HEK293 (cell line): Measurements from ENCODE around the gene APCDD1L.

Experiments
- CTCF ChIA-PET: fragments of 350-600 bp; formaldehyde crosslinking; extraction: SDS; loops from one replicate; lab custom pipeline; 2021; ENCODE audit warnings: antibody characterized with exemption; lab: Yijun Ruan, JAX
- POLR2A ChIA-PET: fragments of 300-600 bp; formaldehyde crosslinking; extraction: SDS; loops from one replicate; lab custom pipeline; 2020; ENCODE audit warnings: antibody characterized with exemption, inconsistent platforms; lab: Yijun Ruan, JAX
- H3K27ac ChIP-seq: fragments of 200-500 bp; sonication (Bioruptor generic); 2 replicates; pipeline ENCODE4 v1.5.1; 2014; ENCODE audit warnings: low read depth, low read length, control low read depth, inconsistent platforms; ENCODE audit errors: extremely low read depth
- H3K36me3 ChIP-seq, 2 experiments: fragments of 200-500 bp in 1 of 2; sonication (Bioruptor generic) in 1 of 2; 1 replicate in 1 of 2; 2 replicates in 1 of 2; pipeline ENCODE4 v1.5.1; 2014 to 2017; ENCODE audit warnings: inconsistent platforms in 2 of 2, low read length in 2 of 2; ENCODE audit not compliant: control insufficient read depth in 2 of 2, insufficient read depth in 1 of 2
- H3K4me1 ChIP-seq: fragments of 200-500 bp; sonication (Bioruptor generic); 2 replicates; pipeline ENCODE4 v1.5.1; 2014; ENCODE audit warnings: mild to moderate bottlenecking, low read length, inconsistent platforms; ENCODE audit not compliant: control insufficient read depth, insufficient read depth
- H3K4me3 ChIP-seq: 2 replicates; pipeline ENCODE4 v1.5.1; 2011; ENCODE audit warnings: low read depth, mild to moderate bottlenecking, control low read depth, low read length, moderate library complexity
- H3K9me3 ChIP-seq: fragments of 200-500 bp; sonication (Bioruptor generic); 2 replicates; pipeline ENCODE4 v1.5.1; 2014; ENCODE audit warnings: low read depth, low read length, inconsistent platforms; ENCODE audit not compliant: control insufficient read depth, insufficient read depth
- MEIS1 ChIP-seq: sonication (generic); formaldehyde crosslinking; IDR thresholded peaks from 2 replicates; pipeline ENCODE4 v1.8.1; 2022; ENCODE audit warnings: missing genetic modification reagents, mild to moderate bottlenecking, borderline replicate concordance
- SETDB1 ChIP-seq: IDR thresholded peaks from one replicate; pipeline ENCODE4 v1.6.1; 2017; ENCODE audit warnings: mild to moderate bottlenecking, low read length, moderate library complexity, mixed read lengths; ENCODE audit not compliant: insufficient read length
- ZFP69B ChIP-seq: fragments of 450-650 bp; formaldehyde crosslinking; IDR thresholded peaks from 2 replicates; pipeline ENCODE4 v1.5.1; 2016; ENCODE audit warnings: missing biosample characterization, missing genetic modification characterization
- ZNF140 ChIP-seq: fragments of 450-650 bp; formaldehyde crosslinking; IDR thresholded peaks from 2 replicates; pipeline ENCODE4 v1.5.1; 2016; ENCODE audit warnings: missing biosample characterization, missing genetic modification characterization
- ZNF146 ChIP-seq: fragments of 450-650 bp; formaldehyde crosslinking; IDR thresholded peaks from 2 replicates; pipeline ENCODE4 v1.5.1; 2016; ENCODE audit warnings: missing biosample characterization, missing genetic modification characterization
- ZNF174 ChIP-seq: fragments of 450-650 bp; formaldehyde crosslinking; IDR thresholded peaks from 2 replicates; pipeline ENCODE4 v1.5.0; 2017; ENCODE audit warnings: missing biosample characterization, mild to moderate bottlenecking, missing genetic modification characterization
- ZNF184 ChIP-seq: fragments of 450-650 bp; IDR thresholded peaks from 2 replicates; pipeline ENCODE4 v1.5.1; 2018; ENCODE audit warnings: missing biosample characterization, mild to moderate bottlenecking, missing genetic modification characterization
- ZNF24 ChIP-seq: fragments of 450-650 bp; formaldehyde crosslinking; IDR thresholded peaks from 2 replicates; pipeline ENCODE4 v1.5.1; 2016; ENCODE audit warnings: missing biosample characterization, missing genetic modification characterization
- ZNF274 ChIP-seq, 2 experiments: fragments of 200-500 bp in 1 of 2; fragments of 450-650 bp in 1 of 2; sonication (Bioruptor generic) in 1 of 2; formaldehyde crosslinking in 1 of 2; IDR thresholded peaks; 2 replicates each; pipeline versions ENCODE4 v1.5.1 to v1.6.1; 2014 to 2016; ENCODE audit warnings: borderline replicate concordance in 1 of 2, inconsistent platforms in 1 of 2, low read length in 1 of 2, missing biosample characterization in 1 of 2, missing genetic modification characterization in 1 of 2
- ZNF37A ChIP-seq: fragments of 450-650 bp; IDR thresholded peaks from 2 replicates; pipeline ENCODE4 v1.5.1; 2018; ENCODE audit warnings: missing biosample characterization, missing genetic modification characterization
- ZNF548 ChIP-seq: fragments of 450-650 bp; formaldehyde crosslinking; IDR thresholded peaks from 2 replicates; pipeline ENCODE4 v1.5.1; 2016; ENCODE audit warnings: missing biosample characterization, missing genetic modification characterization
- ZNF549 ChIP-seq: fragments of 450-650 bp; IDR thresholded peaks from 2 replicates; pipeline ENCODE4 v1.5.1; 2018; ENCODE audit warnings: missing biosample characterization, missing genetic modification characterization, mild to moderate bottlenecking, inconsistent platforms, moderate library complexity
- ZNF626 ChIP-seq: fragments of 450-650 bp; sonication (Bioruptor Pico); formaldehyde crosslinking; IDR thresholded peaks from 2 replicates; pipeline ENCODE4 v1.5.1; 2018; ENCODE audit warnings: missing biosample characterization, missing genetic modification characterization, inconsistent platforms
- ZNF670 ChIP-seq: fragments of 450-650 bp; formaldehyde crosslinking; IDR thresholded peaks from 2 replicates; pipeline ENCODE4 v1.5.1; 2016; ENCODE audit warnings: missing biosample characterization, missing genetic modification characterization, low read depth
- ZNF768 ChIP-seq: fragments of 450-650 bp; formaldehyde crosslinking; IDR thresholded peaks from 2 replicates; pipeline ENCODE4 v1.5.1; 2018; ENCODE audit warnings: missing biosample characterization, mild to moderate bottlenecking, missing genetic modification characterization
- ZNF785 ChIP-seq: fragments of 450-650 bp; formaldehyde crosslinking; IDR thresholded peaks from 2 replicates; pipeline ENCODE4 v1.5.1; 2016; ENCODE audit warnings: missing biosample characterization, missing genetic modification characterization
- ZSCAN30 ChIP-seq: fragments of 450-650 bp; IDR thresholded peaks from 2 replicates; pipeline ENCODE4 v1.5.1; 2018; ENCODE audit warnings: missing biosample characterization, mild to moderate bottlenecking, missing genetic modification characterization, moderate library complexity
- ZXDB ChIP-seq: fragments of 450-650 bp; formaldehyde crosslinking; IDR thresholded peaks from 2 replicates; pipeline ENCODE4 v1.5.1; 2016; ENCODE audit warnings: missing biosample characterization, missing genetic modification characterization
- TF ChIP-seq, protein P1 (sequence below): fragments of 450-650 bp; formaldehyde crosslinking; IDR thresholded peaks from 2 replicates; pipeline ENCODE4 v1.5.1; 2016; ENCODE audit warnings: missing biosample characterization, missing genetic modification characterization
- TF ChIP-seq, protein P2 (sequence below): fragments of 450-650 bp; formaldehyde crosslinking; IDR thresholded peaks from 2 replicates; pipeline ENCODE4 v1.5.1; 2016; ENCODE audit warnings: missing biosample characterization, missing genetic modification characterization
- TF ChIP-seq, protein P3 (sequence below): fragments of 450-650 bp; IDR thresholded peaks from 2 replicates; pipeline ENCODE4 v1.5.1; 2018; ENCODE audit warnings: missing biosample characterization, mild to moderate bottlenecking, missing genetic modification characterization
- TF ChIP-seq, protein P4 (sequence below): fragments of 450-650 bp; formaldehyde crosslinking; IDR thresholded peaks from 2 replicates; pipeline ENCODE4 v1.5.1; 2016; ENCODE audit warnings: missing biosample characterization, missing genetic modification characterization
- TF ChIP-seq, protein P5 (sequence below): fragments of 450-650 bp; formaldehyde crosslinking; IDR thresholded peaks from 2 replicates; pipeline ENCODE4 v1.5.1; 2016; ENCODE audit warnings: missing biosample characterization, missing genetic modification characterization

APCDD1L gene

DNA sequence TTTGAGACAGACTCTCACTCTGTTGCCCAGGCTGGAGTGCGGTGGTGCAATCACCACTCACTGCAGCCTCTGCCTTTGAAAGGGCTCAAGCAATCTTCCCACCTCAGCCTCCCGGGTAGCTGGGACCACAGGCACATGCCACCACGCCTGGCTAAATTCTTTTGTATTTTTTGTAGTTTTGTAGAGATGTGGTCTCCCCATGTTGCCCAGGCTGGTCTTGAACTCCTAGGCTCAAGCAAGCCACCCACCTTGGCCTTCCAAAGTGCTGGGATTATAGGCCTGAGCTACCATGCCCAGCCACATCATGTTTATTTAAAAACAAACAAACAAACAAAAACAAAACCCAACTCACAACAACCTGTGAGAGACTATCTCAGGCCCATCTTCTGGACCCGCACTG is 29.7 kb upstream of the APCDD1L start:
- Histone ChIP-seq H3K27ac (no peak overlapping the region), H3K4me3 (no peak overlapping the region), H3K9me3 (no peaks in the 10 kb centered on the region), H3K36me3 (no peaks in the 10 kb centered on the region), H3K4me1 (peaks cover 3% of the 10 kb centered on the region; the same call in 1 of the 2 replicates)
- ChIA-PET POLR2A (no interaction called here), CTCF (interaction anchor here (0.7 kb wide), 1 partner anchor 335 kb away, joined by 3 read pairs; no protein-coding TSS in a partner anchor)
- TF ChIP-seq ZNF768 (tag by site-specific recombination) (no peak), ZNF37A (tag by site-specific recombination) (no peak), ZNF626 (no peak), ZNF140 (tag by site-specific recombination) (no peak), ZNF184 (no peak), ZNF174 (tag by site-specific recombination) (no peak), ZNF670 (no peak), ZNF146 (tag by site-specific recombination) (no peak), SETDB1 (no peak), ZNF785 (tag by site-specific recombination) (no peak), ZXDB (tag by site-specific recombination) (no peak)
- TF ChIP-seq, protein P1, sequence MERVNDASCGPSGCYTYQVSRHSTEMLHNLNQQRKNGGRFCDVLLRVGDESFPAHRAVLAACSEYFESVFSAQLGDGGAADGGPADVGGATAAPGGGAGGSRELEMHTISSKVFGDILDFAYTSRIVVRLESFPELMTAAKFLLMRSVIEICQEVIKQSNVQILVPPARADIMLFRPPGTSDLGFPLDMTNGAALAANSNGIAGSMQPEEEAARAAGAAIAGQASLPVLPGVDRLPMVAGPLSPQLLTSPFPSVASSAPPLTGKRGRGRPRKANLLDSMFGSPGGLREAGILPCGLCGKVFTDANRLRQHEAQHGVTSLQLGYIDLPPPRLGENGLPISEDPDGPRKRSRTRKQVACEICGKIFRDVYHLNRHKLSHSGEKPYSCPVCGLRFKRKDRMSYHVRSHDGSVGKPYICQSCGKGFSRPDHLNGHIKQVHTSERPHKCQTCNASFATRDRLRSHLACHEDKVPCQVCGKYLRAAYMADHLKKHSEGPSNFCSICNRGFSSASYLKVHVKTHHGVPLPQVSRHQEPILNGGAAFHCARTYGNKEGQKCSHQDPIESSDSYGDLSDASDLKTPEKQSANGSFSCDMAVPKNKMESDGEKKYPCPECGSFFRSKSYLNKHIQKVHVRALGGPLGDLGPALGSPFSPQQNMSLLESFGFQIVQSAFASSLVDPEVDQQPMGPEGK: no peak
- TF ChIP-seq, protein P2, sequence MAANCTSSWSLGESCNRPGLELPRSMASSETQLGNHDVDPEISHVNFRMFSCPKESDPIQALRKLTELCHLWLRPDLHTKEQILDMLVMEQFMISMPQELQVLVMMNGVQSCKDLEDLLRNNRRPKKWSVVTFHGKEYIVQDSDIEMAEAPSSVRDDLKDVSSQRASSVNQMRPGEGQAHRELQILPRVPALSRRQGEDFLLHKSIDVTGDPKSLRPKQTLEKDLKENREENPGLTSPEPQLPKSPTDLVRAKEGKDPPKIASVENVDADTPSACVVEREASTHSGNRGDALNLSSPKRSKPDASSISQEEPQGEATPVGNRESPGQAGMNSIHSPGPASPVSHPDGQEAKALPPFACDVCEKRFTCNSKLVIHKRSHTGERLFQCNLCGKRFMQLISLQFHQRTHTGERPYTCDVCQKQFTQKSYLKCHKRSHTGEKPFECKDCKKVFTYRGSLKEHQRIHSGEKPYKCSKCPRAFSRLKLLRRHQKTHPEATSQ (tag by site-specific recombination): no peak
- TF ChIP-seq, protein P3, sequence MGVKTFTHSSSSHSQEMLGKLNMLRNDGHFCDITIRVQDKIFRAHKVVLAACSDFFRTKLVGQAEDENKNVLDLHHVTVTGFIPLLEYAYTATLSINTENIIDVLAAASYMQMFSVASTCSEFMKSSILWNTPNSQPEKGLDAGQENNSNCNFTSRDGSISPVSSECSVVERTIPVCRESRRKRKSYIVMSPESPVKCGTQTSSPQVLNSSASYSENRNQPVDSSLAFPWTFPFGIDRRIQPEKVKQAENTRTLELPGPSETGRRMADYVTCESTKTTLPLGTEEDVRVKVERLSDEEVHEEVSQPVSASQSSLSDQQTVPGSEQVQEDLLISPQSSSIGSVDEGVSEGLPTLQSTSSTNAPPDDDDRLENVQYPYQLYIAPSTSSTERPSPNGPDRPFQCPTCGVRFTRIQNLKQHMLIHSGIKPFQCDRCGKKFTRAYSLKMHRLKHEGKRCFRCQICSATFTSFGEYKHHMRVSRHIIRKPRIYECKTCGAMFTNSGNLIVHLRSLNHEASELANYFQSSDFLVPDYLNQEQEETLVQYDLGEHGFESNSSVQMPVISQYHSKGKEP (tag by site-specific recombination): no peak

DNA sequence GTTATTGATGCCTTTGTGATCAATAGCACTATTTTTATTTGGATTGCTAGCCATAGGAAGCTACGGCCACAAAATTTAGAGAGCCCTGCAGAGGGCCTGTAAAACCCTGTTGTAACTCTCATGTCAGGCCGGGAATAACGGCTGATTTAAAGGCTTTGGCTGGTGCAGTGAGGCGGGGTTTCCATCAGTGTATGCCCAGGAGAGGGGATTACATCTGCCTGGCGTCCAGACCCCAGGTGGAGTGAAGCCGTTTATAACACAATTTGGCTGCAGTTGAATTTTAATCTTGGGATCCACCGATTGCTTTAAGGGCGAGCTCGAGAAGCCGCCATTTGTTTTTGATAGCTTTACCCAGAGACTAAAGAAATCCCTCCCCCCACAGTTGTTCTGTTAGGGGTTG is 29.1 kb upstream of the APCDD1L start:
- Histone ChIP-seq H3K4me1 (peaks cover 3% of the 10 kb centered on the region; the same call in 1 of the 2 replicates), H3K9me3 (no peaks in the 10 kb centered on the region), H3K27ac (no peak overlapping the region), H3K4me3 (no peak overlapping the region), H3K36me3 (no peaks in the 10 kb centered on the region)
- ChIA-PET CTCF (interaction anchor here (0.5 to 0.7 kb wide), 2 partner anchors 309 to 334 kb away, joined by 3 read pairs; no protein-coding TSS in a partner anchor), POLR2A (no interaction called here)
- TF ChIP-seq ZFP69B (tag by site-specific recombination) (no peak), ZNF274 (IDR thresholded peaks at IDR 0.05; ENCODE audit: low read length) (no peak), ZNF274 (tag by site-specific recombination; IDR thresholded peaks at IDR 0.05; ENCODE audit: borderline replicate concordance) (no peak), ZNF626 (no peak), MEIS1 (CRISPR knock-in tag) (no peak), ZNF548 (tag by site-specific recombination) (no peak), ZNF549 (tag by site-specific recombination) (no peak), ZNF37A (tag by site-specific recombination) (no peak), ZSCAN30 (tag by site-specific recombination) (no peak), ZNF24 (no peak)
- TF ChIP-seq, protein P4, sequence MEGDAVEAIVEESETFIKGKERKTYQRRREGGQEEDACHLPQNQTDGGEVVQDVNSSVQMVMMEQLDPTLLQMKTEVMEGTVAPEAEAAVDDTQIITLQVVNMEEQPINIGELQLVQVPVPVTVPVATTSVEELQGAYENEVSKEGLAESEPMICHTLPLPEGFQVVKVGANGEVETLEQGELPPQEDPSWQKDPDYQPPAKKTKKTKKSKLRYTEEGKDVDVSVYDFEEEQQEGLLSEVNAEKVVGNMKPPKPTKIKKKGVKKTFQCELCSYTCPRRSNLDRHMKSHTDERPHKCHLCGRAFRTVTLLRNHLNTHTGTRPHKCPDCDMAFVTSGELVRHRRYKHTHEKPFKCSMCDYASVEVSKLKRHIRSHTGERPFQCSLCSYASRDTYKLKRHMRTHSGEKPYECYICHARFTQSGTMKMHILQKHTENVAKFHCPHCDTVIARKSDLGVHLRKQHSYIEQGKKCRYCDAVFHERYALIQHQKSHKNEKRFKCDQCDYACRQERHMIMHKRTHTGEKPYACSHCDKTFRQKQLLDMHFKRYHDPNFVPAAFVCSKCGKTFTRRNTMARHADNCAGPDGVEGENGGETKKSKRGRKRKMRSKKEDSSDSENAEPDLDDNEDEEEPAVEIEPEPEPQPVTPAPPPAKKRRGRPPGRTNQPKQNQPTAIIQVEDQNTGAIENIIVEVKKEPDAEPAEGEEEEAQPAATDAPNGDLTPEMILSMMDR: no peak
- TF ChIP-seq, protein P3 (tag by site-specific recombination): no peak
- TF ChIP-seq, protein P5, sequence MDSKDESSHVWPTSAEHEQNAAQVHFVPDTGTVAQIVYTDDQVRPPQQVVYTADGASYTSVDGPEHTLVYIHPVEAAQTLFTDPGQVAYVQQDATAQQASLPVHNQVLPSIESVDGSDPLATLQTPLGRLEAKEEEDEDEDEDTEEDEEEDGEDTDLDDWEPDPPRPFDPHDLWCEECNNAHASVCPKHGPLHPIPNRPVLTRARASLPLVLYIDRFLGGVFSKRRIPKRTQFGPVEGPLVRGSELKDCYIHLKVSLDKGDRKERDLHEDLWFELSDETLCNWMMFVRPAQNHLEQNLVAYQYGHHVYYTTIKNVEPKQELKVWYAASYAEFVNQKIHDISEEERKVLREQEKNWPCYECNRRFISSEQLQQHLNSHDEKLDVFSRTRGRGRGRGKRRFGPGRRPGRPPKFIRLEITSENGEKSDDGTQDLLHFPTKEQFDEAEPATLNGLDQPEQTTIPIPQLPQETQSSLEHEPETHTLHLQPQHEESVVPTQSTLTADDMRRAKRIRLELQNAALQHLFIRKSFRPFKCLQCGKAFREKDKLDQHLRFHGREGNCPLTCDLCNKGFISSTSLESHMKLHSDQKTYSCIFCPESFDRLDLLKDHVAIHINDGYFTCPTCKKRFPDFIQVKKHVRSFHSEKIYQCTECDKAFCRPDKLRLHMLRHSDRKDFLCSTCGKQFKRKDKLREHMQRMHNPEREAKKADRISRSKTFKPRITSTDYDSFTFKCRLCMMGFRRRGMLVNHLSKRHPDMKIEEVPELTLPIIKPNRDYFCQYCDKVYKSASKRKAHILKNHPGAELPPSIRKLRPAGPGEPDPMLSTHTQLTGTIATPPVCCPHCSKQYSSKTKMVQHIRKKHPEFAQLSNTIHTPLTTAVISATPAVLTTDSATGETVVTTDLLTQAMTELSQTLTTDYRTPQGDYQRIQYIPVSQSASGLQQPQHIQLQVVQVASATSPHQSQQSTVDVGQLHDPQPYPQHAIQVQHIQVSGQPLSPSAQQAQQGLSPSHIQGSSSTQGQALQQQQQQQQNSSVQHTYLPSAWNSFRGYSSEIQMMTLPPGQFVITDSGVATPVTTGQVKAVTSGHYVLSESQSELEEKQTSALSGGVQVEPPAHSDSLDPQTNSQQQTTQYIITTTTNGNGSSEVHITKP (tag by site-specific recombination): no peak
